Stimulated activated memory B cell treated with anti-CD40 and anti-IgM and Interleukin-4, amounts not matched to agents 10 μg/mL and 1 μg/mL and 100 μg/mL, for 72 hours (primary cell): ENCODE data around the gene HTR5A.

Source experiments
- ATAC-seq: fragments of 150-1000 bp; cut with Tn5 transposase; 2 replicates; pipeline ENCODE4 v1.10.0; 2021
- H3K27ac Mint-ChIP-seq: one replicate; pipeline ENCODE4 v1.8.0; 2022; ENCODE audit warnings: mild to moderate bottlenecking, mixed read lengths
- H3K27me3 Mint-ChIP-seq: one replicate; pipeline ENCODE4 v1.8.0; 2022; ENCODE audit warnings: mixed read lengths
- H3K36me3 Mint-ChIP-seq: one replicate; pipeline ENCODE4 v1.8.0; 2022; ENCODE audit warnings: mixed read lengths
- H3K4me1 Mint-ChIP-seq: one replicate; pipeline ENCODE4 v1.8.0; 2022; ENCODE audit warnings: mixed read lengths
- H3K4me3 Mint-ChIP-seq: one replicate; pipeline ENCODE4 v1.8.0; 2022; ENCODE audit warnings: mild to moderate bottlenecking, moderate library complexity, mixed read lengths
- H3K9me3 Mint-ChIP-seq: one replicate; pipeline ENCODE4 v1.8.0; 2022; ENCODE audit warnings: mixed read lengths

HTR5A gene

DNA sequence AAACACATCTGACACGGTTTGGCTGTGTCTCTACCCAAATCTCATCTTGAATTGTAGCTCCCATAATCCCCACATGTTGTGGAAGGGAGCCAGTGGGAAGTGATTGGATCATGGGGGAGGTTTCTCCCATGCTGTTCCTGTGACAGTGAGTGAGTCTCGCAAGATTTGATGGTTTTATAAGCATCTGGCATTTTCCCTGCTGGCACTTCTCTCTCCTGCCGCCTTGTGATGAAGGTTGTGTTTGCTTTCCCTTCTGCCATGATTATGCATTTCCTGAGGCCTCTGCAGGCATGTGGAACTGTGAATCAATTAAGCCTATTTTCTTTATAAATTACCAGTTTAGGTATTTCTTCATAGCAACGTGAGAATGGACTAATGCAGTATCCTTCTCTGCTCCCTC, 5.9 kb upstream of the HTR5A start:
- ATAC-seq: no peak
- H3K27me3 Mint-ChIP-seq: peaks cover 28% of the 10 kb centered on the region
- H3K9me3 Mint-ChIP-seq: no peaks in the 10 kb centered on the region

GRCh38 chr7:155066417-155066950, 3.6 kb upstream of the HTR5A start:
- Mint-ChIP-seq H3K36me3 (no peaks in the 10 kb centered on the region), H3K4me3 (no peak overlapping the region), H3K27me3 (peaks cover 29% of the 10 kb centered on the region), H3K4me1 (no peaks in the 10 kb centered on the region), H3K9me3 (peaks cover 3% of the 10 kb centered on the region), H3K27ac (no peak overlapping the region)
- no peak for ATAC-seq

More for the DNA sequence above, 5.9 kb upstream of the HTR5A start:
- Mint-ChIP-seq H3K4me1 (no peaks in the 10 kb centered on the region), H3K27ac (no peak overlapping the region), H3K4me3 (no peak overlapping the region), H3K36me3 (no peaks in the 10 kb centered on the region)

GRCh38 chr7:155071121-155071651, 1.1 kb downstream of the HTR5A start:
- H3K4me1 Mint-ChIP-seq: no peaks in the 10 kb centered on the region
- peaks cover 3% of the 10 kb centered on the region for H3K9me3 Mint-ChIP-seq
- H3K27ac Mint-ChIP-seq: no peak overlapping the region
- no peak for ATAC-seq
- peaks cover 47% of the 10 kb centered on the region for H3K27me3 Mint-ChIP-seq
- no peak overlapping the region for H3K4me3 Mint-ChIP-seq
- H3K36me3 Mint-ChIP-seq: no peaks in the 10 kb centered on the region

DNA sequence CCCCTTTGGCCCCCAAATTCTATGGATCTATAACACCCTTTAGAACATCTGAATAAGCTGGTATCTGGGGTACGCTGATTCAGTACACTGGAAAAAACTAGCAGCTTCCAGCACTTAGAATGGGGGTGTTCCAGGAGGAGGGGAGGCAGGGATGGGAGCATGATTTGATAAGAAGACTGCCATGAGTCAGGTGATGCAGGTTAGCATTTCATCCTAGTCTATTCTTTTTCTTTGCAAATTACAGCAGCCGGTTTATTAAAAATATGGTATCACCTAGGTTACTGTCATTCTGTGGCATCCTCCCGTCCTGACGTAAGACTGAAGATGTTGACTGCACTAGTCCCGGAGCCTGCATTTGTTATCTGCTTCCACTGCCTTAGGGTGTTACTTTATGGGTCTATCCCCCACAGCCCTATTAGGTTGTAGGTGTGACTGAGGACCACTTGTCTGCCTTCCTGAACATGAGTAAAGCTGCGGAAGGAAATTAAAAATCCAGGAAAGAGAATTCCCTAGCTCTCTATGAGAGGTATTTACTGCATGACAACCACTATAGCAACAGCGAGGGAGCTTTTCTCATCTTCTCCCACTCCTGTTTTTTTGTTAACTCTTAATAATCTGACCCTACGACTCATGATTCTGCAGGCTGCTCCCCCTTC, 1.9 kb downstream of the HTR5A start:
- H3K27me3 Mint-ChIP-seq: peaks cover 47% of the 10 kb centered on the region
- H3K36me3 Mint-ChIP-seq: no peaks in the 10 kb centered on the region
- no peak overlapping the region for H3K27ac Mint-ChIP-seq
- no peak overlapping the region for H3K4me3 Mint-ChIP-seq
- no peak for ATAC-seq
- no peaks in the 10 kb centered on the region for H3K4me1 Mint-ChIP-seq
- H3K9me3 Mint-ChIP-seq: peaks cover 3% of the 10 kb centered on the region

DNA sequence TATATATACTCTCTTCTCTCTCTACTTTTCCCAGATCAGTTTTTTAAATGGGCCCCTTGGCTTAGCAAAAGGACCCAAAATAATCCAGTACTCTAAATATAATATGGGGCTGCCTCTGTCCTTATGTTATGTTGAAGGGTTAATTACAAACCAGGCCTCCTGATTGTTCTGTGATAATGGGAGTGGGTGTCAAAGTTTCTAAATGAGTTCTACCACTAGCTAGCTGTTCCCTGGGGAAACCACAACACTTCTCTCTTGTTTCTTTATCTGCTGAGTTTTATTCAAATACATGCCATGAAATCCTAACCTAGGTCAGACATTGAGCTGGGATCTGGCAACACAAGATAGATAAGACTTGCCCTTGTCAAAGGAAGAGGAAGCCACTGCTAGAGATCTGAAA, 3.8 kb downstream of the HTR5A start:
- Mint-ChIP-seq H3K4me3 (no peak overlapping the region), H3K27me3 (peaks cover 52% of the 10 kb centered on the region), H3K4me1 (no peaks in the 10 kb centered on the region), H3K9me3 (peaks cover 3% of the 10 kb centered on the region), H3K36me3 (no peaks in the 10 kb centered on the region), H3K27ac (no peak overlapping the region)
- no peak for ATAC-seq

GRCh38 chr7:155084021-155084420, 13.9 kb downstream of the HTR5A start:
- peaks cover 46% of the 10 kb centered on the region for H3K27me3 Mint-ChIP-seq
- no peaks in the 10 kb centered on the region for H3K9me3 Mint-ChIP-seq
- H3K27ac Mint-ChIP-seq: no peak overlapping the region
- no peak for ATAC-seq
- no peaks in the 10 kb centered on the region for H3K4me1 Mint-ChIP-seq
- H3K36me3 Mint-ChIP-seq: no peaks in the 10 kb centered on the region
- H3K4me3 Mint-ChIP-seq: no peak overlapping the region

DNA sequence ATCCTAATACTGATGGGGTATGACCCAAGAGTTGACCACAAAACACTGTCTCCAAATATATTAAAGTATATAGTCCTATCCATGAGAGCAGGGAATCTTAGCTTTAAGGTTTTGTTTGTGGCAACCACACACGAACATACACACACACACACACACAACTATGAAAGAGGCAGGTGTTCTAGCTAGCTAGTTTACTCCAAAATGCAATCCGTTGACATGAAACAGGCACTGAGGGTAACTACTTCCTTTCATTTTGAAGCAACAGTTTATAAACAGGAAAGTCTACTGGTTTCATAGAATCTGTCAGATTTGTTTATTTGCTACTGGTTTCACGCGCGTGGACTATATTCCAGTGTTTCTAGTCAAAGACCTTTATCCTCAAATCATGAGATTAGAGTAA, 14.8 kb downstream of the HTR5A start:
- H3K9me3 Mint-ChIP-seq: no peaks in the 10 kb centered on the region
- H3K4me1 Mint-ChIP-seq: no peaks in the 10 kb centered on the region
- H3K36me3 Mint-ChIP-seq: no peaks in the 10 kb centered on the region
- H3K27me3 Mint-ChIP-seq: peaks cover 44% of the 10 kb centered on the region
- ATAC-seq: no peak
- H3K4me3 Mint-ChIP-seq: no peak overlapping the region
- H3K27ac Mint-ChIP-seq: no peak overlapping the region

DNA sequence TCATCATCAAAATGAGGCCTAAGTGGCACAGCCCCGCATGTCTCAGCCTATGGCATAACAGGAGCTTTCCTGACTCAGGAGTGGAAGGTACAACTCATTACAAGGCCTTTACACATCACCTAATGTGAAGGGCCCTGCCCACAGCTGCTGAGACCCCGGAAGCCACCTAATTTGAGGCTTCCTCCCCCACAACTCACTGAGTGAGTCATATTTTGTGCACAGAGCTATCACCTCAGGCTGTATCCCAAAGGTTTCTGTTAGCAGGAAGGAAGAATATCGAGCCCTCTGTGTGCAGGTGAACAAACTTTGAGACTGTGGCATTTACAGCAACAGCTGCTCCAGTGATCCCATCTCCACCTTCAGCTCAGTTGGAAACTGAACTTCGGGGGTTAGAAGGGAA, 20.6 kb downstream of the HTR5A start:
- Mint-ChIP-seq H3K9me3 (no peaks in the 10 kb centered on the region), H3K36me3 (no peaks in the 10 kb centered on the region), H3K4me1 (no peaks in the 10 kb centered on the region), H3K27ac (no peak overlapping the region), H3K4me3 (no peak overlapping the region), H3K27me3 (peaks cover 29% of the 10 kb centered on the region)
- ATAC-seq: no peak

DNA sequence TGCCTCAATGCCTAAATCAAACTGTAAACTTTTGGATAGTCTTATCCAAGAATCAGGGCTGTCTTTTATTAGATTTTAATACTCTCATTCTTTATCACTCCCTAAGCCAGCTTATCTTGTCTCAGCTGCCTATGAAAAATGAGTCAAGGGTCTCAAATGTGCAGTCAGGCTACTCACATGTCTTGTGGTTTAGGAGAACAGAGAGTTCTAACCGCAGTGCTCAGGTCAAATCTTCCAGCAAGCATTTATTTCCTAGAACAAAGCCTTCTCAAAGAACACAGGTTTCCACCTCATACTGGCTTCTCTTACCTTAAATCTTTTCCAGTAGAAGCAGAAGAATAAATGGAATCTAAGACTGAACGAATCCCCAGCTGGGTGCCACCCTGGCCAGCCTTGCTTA, 23.5 kb downstream of the HTR5A start:
- H3K27me3 Mint-ChIP-seq: peaks cover 37% of the 10 kb centered on the region
- no peak overlapping the region for H3K27ac Mint-ChIP-seq
- no peaks in the 10 kb centered on the region for H3K36me3 Mint-ChIP-seq

GRCh38 chr7:155094636-155095135, 24.6 kb downstream of the HTR5A start:
- H3K4me1 Mint-ChIP-seq: no peaks in the 10 kb centered on the region
- H3K36me3 Mint-ChIP-seq: no peaks in the 10 kb centered on the region
- no peak for ATAC-seq
- H3K9me3 Mint-ChIP-seq: no peaks in the 10 kb centered on the region
- no peak overlapping the region for H3K4me3 Mint-ChIP-seq
- no peak overlapping the region for H3K27ac Mint-ChIP-seq
- H3K27me3 Mint-ChIP-seq: peaks cover 44% of the 10 kb centered on the region

More for the DNA sequence above, 23.5 kb downstream of the HTR5A start:
- H3K4me3 Mint-ChIP-seq: no peak overlapping the region
- no peak for ATAC-seq
- no peaks in the 10 kb centered on the region for H3K9me3 Mint-ChIP-seq
- H3K4me1 Mint-ChIP-seq: no peaks in the 10 kb centered on the region

DNA sequence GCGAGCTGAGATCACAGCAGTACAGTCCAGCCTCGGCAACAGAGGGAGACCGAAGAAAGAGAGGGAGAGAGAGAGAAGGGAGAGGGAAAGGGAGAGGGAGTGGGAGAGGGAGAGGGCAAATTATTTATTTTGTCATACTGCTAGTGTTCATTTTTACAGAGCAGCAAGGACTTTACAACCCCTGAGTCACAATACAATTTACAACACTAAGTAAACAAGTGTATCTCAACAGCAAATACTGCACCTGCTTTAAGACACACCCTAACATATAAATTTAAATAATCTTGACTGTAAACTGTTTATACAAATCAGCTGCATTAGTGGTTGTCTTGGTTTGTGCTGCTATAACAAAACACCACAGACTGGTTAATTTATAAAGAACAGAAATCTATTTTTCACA, 27.2 kb downstream of the HTR5A start:
- H3K9me3 Mint-ChIP-seq: no peaks in the 10 kb centered on the region
- no peaks in the 10 kb centered on the region for H3K4me1 Mint-ChIP-seq
- no peaks in the 10 kb centered on the region for H3K36me3 Mint-ChIP-seq
- H3K27me3 Mint-ChIP-seq: peaks cover 44% of the 10 kb centered on the region
- ATAC-seq: no peak
- H3K27ac Mint-ChIP-seq: no peak overlapping the region
- H3K4me3 Mint-ChIP-seq: no peak overlapping the region

- no peaks in the 10 kb centered on the region for H3K36me3 Mint-ChIP-seq
- H3K27me3 Mint-ChIP-seq: peaks cover 4% of the 10 kb centered on the region
- H3K27ac Mint-ChIP-seq: no peak overlapping the region
- no peak overlapping the region for H3K4me3 Mint-ChIP-seq
- no peaks in the 10 kb centered on the region for H3K4me1 Mint-ChIP-seq
- no peak for ATAC-seq
- H3K9me3 Mint-ChIP-seq: no peaks in the 10 kb centered on the region
Measured at GRCh38 chr7:155103839-155104238, 33.7 kb downstream of the HTR5A start.

GRCh38 chr7:155104913-155105312, 34.8 kb downstream of the HTR5A start:
- ATAC-seq: no peak
- no peaks in the 10 kb centered on the region for H3K4me1 Mint-ChIP-seq
- no peaks in the 10 kb centered on the region for H3K36me3 Mint-ChIP-seq
- no peak overlapping the region for H3K27ac Mint-ChIP-seq
- no peaks in the 10 kb centered on the region for H3K9me3 Mint-ChIP-seq
- H3K4me3 Mint-ChIP-seq: no peak overlapping the region
- H3K27me3 Mint-ChIP-seq: peaks cover 8% of the 10 kb centered on the region

DNA sequence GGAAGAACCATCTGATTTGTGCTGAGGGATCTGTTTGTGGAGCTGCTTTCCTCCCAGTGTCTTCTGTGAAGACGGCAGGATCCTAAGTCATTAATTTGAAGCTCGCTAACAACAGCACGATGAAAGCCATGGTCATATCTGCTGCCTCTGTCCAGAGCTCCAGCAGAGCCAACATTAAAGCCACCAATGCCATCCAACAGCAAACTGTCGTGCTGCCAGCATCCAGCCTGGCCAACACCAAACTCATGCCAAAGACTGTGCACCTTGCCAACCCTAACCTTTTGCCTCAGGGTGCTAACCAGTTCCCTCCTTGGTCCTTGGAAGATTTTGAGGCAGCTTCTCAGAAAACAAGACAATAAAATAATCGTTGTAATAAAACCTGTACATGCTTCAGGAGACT, 36.2 kb downstream of the HTR5A start:
- ATAC-seq: no peak

GRCh38 chr7:155107126-155107525, 37.0 kb downstream of the HTR5A start:
- Mint-ChIP-seq H3K4me1 (no peaks in the 10 kb centered on the region), H3K27ac (no peak overlapping the region), H3K27me3 (peaks cover 11% of the 10 kb centered on the region), H3K9me3 (no peaks in the 10 kb centered on the region), H3K4me3 (no peak overlapping the region), H3K36me3 (no peaks in the 10 kb centered on the region)
- ATAC-seq: no peak

More for the DNA sequence above, 36.2 kb downstream of the HTR5A start:
- Mint-ChIP-seq H3K36me3 (no peaks in the 10 kb centered on the region), H3K9me3 (no peaks in the 10 kb centered on the region), H3K27me3 (peaks cover 11% of the 10 kb centered on the region), H3K27ac (no peak overlapping the region), H3K4me3 (no peak overlapping the region), H3K4me1 (no peaks in the 10 kb centered on the region)
